Measurements from ENCODE around the gene COIL. TPM values are rescaled to one million over a fixed set of nuclear protein-coding genes. Genes with fewer than 3 reads are reported as not detected.
A peak's percentile ranks its signal among the peaks of the same experiment; 100 is the strongest.

The COIL gene
- total RNA-seq, 6 donors from 2014 or later: 6.1 to 16.6 (median 9.5) TPM

GRCh38 chr17:56979091-56979480 lies 18.2 kb upstream of the COIL start:
- TF ChIP-seq POLR2AphosphoS5 (IDR thresholded peaks at IDR 0.05) (no peak), POLR2A (IDR thresholded peaks at IDR 0.05) (no peak), EP300 (IDR thresholded peaks at IDR 0.05) (no peak)
- TF ChIP-seq, protein P1, sequence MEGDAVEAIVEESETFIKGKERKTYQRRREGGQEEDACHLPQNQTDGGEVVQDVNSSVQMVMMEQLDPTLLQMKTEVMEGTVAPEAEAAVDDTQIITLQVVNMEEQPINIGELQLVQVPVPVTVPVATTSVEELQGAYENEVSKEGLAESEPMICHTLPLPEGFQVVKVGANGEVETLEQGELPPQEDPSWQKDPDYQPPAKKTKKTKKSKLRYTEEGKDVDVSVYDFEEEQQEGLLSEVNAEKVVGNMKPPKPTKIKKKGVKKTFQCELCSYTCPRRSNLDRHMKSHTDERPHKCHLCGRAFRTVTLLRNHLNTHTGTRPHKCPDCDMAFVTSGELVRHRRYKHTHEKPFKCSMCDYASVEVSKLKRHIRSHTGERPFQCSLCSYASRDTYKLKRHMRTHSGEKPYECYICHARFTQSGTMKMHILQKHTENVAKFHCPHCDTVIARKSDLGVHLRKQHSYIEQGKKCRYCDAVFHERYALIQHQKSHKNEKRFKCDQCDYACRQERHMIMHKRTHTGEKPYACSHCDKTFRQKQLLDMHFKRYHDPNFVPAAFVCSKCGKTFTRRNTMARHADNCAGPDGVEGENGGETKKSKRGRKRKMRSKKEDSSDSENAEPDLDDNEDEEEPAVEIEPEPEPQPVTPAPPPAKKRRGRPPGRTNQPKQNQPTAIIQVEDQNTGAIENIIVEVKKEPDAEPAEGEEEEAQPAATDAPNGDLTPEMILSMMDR (IDR thresholded peaks at IDR 0.05): no peak
- Histone ChIP-seq H3K9me3 (no peaks in the 10 kb centered on the region), H3K36me3 (peaks cover 0 to 12% (median 5%) of the 10 kb centered on the region in 4 donors), H3K27me3 (no peaks in the 10 kb centered on the region), H3K4me3 (peak overlapping the region in 2 of 4 donors; percentile 59 to 73), H3K27ac (peak overlapping the region in 3 of 4 donors; percentile 11 to 80 (median 74)), H3K4me1 (peaks cover 10 to 30% (median 18%) of the 10 kb centered on the region in 4 donors)
- no peak for ATAC-seq (ENCODE audit: low FRiP score in 2 of 2)
- WGBS, 2 donors: 62 to 63% methylated on average over 3 of the region's 3 CpGs
- no peak for DNase-seq

DNA sequence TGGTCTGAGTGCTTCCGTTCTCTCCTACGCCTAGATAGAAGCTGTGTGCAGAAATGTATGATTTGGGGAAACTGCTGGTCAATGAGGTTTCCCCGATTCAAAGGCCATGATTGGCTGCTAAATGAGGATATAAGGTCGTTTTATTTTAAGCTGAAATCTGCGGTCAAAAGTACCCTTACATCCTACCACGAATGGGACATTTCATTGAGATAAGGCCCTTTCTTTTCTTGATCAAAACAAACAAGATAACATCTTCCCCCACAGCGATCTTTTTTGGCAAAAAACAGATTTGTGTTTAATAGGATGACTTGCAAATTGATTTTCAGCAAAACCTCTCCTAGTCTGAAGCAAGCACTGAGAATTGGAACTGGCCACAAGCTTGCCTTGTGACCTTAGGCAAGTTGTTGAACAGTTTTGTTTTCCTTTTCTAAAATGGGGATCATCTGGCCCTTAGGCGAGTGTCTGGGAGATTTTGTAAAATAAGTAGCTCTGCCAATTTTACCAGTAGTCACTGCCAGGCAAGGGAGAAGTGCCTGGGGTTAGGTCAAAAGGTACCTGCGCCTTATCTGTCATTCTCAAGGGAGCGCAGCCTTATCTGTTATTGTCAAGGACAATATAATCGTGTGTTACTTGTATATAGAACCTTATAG lies 17.7 kb upstream of the COIL start:
- Histone ChIP-seq H3K4me3 (peak overlapping the region; percentile 46 to 73 (median 64)), H3K4me1 (peaks cover 9 to 26% (median 18%) of the 10 kb centered on the region in 4 donors), H3K36me3 (peaks cover 0 to 12% (median 5%) of the 10 kb centered on the region in 4 donors), H3K9me3 (no peaks in the 10 kb centered on the region), H3K27me3 (no peaks in the 10 kb centered on the region), H3K27ac (peak overlapping the region; percentile 54 to 80 (median 66))
- DNase-seq (no peak), ATAC-seq (ENCODE audit: low FRiP score in 2 of 2) (no peak)
- WGBS, 2 donors: 18 to 22% methylated on average over 11 of the region's 11 CpGs
- TF ChIP-seq, protein P1 (IDR thresholded peaks at IDR 0.05): no peak
- TF ChIP-seq EP300 (IDR thresholded peaks at IDR 0.05) (no peak), POLR2A (IDR thresholded peaks at IDR 0.05) (no peak)

GRCh38 chr17:56977673-56978395 lies 17.0 kb upstream of the COIL start, which contains the start of gene SCPEP1:
SCPEP1 (plus strand) TSS chr17:56978131; CDS start chr17:56978160, 29 bp downstream.
- TF ChIP-seq, protein P1 (IDR thresholded peaks at IDR 0.05): no peak
- TF ChIP-seq POLR2AphosphoS5 (IDR thresholded peaks at IDR 0.05) (peak; percentile 59 to 95), EP300 (IDR thresholded peaks at IDR 0.05) (no peak), POLR2A (IDR thresholded peaks at IDR 0.05) (peak in 1 of 4 donors; percentile 85)
- peak within 1 kb of the TSS; percentile 54 to 80 (median 66) for H3K27ac ChIP-seq
- ATAC-seq (ENCODE audit: low FRiP score in 2 of 2): peak; percentile 96 to 99
- peak; percentile 94 for DNase-seq
- H3K27me3 ChIP-seq: no peaks in the 10 kb centered on the region
- peaks cover 8 to 26% (median 14%) of the 10 kb centered on the region in 4 donors for H3K4me1 ChIP-seq
- H3K4me3 ChIP-seq: peak within 1 kb of the TSS; percentile 46 to 73 (median 64)
- 0 to 1% methylated on average over 20 to 21 of the region's 42 CpGs for WGBS, 2 donors
- peaks cover 0 to 12% (median 5%) of the 10 kb centered on the region in 4 donors for H3K36me3 ChIP-seq
- H3K9me3 ChIP-seq: no peaks in the 10 kb centered on the region

- TF ChIP-seq EP300 (IDR thresholded peaks at IDR 0.05) (no peak), POLR2A (IDR thresholded peaks at IDR 0.05) (no peak), POLR2AphosphoS5 (IDR thresholded peaks at IDR 0.05) (no peak)
- TF ChIP-seq, protein P1 (IDR thresholded peaks at IDR 0.05): no peak
- H3K27ac ChIP-seq: peak overlapping the region in 1 of 4 donors; percentile 80
- WGBS, 2 donors: 50 to 52% methylated on average over 11 of the region's 11 CpGs
- H3K4me1 ChIP-seq: peaks cover 8 to 23% (median 13%) of the 10 kb centered on the region in 4 donors
- no peaks in the 10 kb centered on the region for H3K27me3 ChIP-seq
- H3K9me3 ChIP-seq: no peaks in the 10 kb centered on the region
- ATAC-seq (ENCODE audit: low FRiP score in 2 of 2) (no peak), DNase-seq (no peak)
- peak overlapping the region in 3 of 4 donors; percentile 46 to 73 (median 59) for H3K4me3 ChIP-seq
- peaks cover 0 to 9% (median 4%) of the 10 kb centered on the region in 4 donors for H3K36me3 ChIP-seq
These were observed 16.2 kb upstream of the COIL start for GRCh38 chr17:56976941-56977608.
